Measurements from ENCODE around the gene DHX15.

The DHX15 gene

DNA sequence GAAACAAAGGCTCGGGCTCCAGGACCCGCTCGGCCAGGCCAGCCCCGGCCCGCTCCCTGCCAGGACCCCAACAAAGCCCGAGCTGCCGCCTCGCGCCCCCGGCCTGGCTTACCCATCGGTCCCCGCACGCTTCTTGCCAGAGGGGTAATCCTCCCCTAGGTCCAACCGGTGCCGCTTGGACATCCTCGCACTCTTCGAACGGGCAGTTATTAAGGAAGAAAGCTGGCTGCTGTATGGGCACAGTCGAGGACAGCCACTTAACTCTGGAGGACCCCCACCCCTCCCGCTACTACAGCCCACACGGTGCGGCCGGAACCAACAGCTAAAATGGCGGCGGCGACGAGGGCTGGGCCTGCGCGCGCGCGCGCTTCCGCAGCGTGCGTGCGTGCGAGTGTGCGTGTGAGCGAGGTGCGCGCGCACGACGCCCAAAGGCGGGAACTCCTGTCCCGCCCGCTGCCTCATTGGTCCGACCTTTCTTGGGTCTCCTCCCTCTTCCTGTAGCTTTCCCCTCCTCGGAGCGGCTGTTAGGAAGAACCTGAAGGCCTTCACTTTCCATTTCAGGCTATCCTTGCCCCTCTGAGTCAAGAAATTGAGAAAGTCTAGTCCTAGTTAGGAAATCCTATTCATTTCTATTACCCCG is at the start of gene DHX15:
DHX15 (minus strand) TSS at position 344 of the 640 bp plus-strand sequence; CDS start at position 183, 161 bp downstream.
- DNase-seq (ENCODE audit: low read depth) = peak; percentile 90

GRCh38 chr4:24632011-24632410 is 47.7 kb upstream of the DHX15 start:
- DNase-seq (ENCODE audit: low read depth) = no peak

DNA sequence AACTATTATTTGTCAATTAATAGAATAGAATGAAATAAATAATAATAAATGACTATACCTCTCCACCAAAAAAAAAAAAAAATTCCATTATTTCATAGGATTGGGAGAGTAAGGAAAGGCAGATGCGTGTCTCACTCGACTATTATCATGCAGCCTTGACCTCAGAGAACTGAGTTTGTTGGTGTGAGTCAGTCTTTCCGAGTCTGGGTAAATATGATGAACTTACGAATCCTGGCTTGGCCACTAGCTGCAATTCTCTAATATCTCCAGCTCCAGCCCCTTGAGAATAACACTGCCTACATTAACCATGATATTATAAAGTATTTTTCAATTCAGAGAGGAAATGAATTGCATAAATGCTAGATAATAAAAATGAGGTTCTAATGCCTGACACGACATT is 46.6 kb upstream of the DHX15 start:
- DNase-seq (ENCODE audit: low read depth) = no peak

DNA sequence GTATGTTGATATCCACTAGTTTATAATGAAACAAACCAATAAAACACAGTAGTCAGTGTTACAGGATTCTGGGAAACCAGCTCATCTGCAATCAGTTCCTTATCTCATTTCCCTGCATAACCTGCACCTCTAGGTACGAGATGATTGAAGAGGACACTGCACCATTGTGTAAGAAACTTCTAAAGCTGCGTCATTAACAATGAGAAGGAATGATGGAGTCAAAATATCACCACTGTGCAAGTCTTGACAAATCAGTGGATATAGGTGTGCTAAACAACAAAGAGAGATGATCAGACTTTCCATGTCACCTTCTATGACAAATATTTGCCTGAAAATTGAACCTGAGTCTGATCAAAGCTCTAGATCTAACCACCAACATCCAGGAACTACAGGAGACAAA is 40.7 kb upstream of the DHX15 start:
- no peak for DNase-seq (ENCODE audit: low read depth)

GRCh38 chr4:24624381-24624780 is 40.0 kb upstream of the DHX15 start:
- no peak for DNase-seq (ENCODE audit: low read depth)

DNA sequence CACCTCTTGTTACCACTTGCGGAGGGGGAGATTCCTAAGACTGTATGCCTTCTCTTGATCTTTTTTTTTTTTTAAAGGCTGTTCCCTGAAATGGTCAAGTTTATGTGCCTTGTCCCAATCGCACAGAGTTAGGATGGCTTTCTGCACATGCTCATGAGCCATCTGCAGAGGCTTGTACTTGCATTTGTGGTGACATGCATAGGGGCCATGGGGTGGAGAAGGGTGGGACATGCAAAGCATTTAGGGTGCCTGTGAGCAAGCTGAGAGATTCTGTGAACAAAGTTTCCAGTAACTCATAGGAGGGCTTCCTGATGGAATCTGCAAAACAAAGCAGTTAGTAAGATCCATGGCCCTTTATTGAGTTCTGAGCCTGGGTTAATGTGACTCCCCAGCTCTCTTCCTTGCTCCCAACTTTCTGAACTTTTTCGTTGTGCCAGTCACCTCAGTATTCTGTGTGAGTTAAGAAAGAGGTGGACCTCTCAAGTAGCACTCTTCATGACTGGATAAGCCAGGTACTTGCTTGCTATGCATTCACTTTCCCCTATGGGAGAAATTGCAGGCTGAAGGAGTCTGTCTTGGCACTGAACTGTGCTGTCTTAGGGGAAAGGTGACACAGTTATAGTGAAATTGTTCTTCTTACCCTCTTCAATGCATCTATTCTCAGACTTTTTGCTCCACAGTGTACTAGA is 37.9 kb upstream of the DHX15 start:
- DNase-seq (ENCODE audit: low read depth) = no peak

DNA sequence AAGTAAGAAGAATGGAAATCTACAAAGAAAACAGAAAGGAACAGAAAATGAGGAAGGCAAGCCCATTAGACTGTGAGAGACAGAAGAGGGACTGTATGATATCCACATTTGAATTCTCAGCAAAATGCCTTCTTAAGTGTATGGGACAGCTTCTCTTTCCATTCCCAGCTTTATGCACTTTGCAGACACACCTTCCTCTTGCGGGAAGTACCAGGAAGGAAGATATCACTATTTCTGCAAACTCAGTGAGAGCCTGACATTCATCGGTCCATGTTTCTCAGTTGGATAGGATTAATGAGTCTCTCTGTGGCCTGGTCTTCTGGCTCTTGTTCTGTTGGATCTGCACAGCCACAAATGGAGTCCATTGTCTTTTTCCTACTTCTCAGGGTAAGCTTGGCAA is 31.6 kb upstream of the DHX15 start:
- DNase-seq (ENCODE audit: low read depth) = no peak

DNA sequence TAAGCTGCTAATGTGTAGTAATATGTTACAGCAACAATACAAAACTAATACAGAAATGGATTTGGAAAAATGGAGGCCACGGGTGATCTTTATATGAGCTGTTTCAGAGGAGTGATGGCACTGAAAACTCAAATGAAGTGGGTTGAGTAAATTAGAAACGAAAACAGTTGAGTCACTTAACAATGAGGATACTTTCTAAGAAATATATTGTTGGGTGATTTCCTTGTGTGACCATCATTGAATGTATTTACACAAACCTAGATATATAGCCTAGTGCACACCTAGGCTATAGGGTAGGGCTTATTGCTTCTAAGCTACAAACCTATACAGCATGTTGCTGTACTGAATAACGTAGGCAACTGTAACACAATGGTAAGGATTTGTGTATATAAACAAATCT is 30.5 kb upstream of the DHX15 start:
- no peak for DNase-seq (ENCODE audit: low read depth)

DNA sequence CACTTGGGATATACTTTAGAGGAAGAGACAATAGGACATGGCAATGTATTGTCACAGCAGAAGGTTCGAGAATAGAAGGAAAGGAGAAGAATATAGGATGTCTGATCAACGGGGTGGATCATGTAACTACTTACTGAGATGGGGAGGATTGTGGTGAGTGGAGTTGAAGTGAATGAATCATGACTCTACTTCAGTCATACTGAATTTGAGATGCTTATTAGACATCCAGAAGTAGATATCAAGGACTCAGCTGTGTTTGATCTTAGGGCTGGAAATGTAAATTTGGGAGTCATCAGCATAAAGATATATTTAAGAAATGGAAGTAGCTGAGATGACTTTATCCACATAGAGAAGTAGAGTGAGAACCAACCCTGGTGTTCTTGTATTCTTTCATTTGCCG is 29.1 kb upstream of the DHX15 start:
- no peak for DNase-seq (ENCODE audit: low read depth)

- DNase-seq (ENCODE audit: low read depth) = no peak
These were observed 27.2 kb upstream of the DHX15 start for GRCh38 chr4:24611575-24611974.

GRCh38 chr4:24607334-24607733 is 23.0 kb upstream of the DHX15 start:
- no peak for DNase-seq (ENCODE audit: low read depth)

DNA sequence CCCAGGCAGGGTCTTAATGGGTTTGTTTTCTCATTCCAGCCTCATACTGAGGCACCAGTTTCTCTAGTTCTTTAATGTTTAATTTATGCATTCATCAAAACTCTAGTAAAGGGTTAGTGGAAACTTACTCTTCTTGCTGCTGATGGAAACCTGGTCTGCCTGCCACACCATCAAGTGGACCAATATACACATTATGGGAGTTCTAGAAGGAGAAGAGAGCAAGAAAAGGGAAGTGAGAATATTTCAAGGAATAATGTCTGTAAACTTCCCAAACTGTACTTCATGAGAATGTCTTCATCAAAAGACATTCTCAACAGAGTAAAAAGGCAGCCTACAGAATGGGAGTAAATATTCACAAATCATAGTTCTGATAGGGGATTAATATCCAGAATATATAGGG is 20.9 kb upstream of the DHX15 start:
- no peak for DNase-seq (ENCODE audit: low read depth)

DNA sequence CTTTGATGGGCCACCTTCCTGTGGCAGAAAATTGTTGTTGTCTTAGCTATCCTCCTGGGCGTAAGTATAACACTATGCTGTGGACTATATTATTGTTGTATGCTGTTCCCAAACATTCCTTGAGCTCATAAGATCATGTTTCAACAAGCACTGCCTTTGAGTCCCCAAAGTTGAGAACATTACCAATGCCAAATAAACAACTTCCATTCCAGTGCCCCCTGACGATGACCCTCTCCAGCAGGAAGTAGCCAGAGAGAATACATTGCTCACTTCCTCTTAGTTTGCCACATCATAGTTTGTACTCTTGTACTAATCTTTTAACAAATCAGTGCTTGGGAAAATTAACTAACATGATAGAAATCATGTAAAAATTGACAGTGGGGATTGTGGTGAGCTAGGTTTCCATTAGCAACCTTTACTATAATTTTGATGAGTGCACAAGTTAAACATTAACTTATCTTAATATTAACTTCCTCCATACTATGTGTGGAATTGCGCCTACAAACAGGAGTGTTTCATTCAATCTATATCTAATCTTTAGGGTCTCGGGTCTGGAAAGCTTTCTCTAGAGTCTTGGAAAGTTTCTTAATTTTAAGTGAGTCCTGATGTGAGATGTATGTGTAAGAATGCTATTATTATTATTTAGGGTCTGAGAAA is 20.3 kb upstream of the DHX15 start:
- DNase-seq (ENCODE audit: low read depth) = no peak

DNA sequence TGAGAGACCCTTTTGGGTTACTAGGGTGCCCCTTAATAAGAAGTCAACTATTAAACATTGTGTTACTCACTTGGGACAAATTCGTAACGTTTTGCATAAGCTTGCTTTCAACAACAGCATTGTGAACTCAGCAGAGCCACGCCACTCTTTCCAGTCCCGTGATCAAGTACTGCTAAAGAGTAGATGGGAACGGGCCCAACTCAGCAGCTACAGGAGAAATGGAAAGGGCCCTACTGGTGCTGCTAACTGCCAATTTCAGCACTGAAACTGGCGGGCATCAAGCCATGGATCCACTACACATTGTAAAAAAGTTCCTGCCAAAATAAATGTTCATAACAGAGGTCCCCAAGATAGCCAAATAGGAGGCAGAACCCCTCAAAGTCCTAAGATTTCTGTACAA is 19.0 kb upstream of the DHX15 start:
- DNase-seq (ENCODE audit: low read depth) = no peak

DNA sequence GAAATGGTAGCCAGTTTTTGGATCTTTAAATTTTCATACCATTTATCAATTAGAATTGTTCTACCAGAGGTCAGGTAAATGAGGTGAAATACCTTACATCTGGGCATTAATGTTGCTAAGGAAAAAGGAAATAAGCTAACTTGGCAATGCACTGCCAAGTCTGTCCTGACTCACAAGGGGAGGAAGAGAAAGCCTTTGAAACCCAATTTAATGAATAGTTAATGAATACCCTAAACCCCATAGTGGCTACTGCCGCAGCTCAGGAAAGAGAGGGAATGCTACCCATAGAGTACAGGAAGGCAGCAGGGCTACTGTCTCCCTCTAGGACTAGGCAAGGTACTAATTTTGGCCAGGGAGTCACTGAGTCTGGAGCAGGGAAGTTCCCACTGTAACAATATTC is 16.8 kb upstream of the DHX15 start:
- no peak for DNase-seq (ENCODE audit: low read depth)

- DNase-seq (ENCODE audit: low read depth) = no peak
These were observed 14.9 kb upstream of the DHX15 start for GRCh38 chr4:24599275-24599674.

- DNase-seq (ENCODE audit: low read depth) = no peak
These were observed 13.7 kb upstream of the DHX15 start for GRCh38 chr4:24598025-24598424.

GRCh38 chr4:24595659-24596058 is 11.3 kb upstream of the DHX15 start:
- DNase-seq (ENCODE audit: low read depth) = no peak

GRCh38 chr4:24594887-24595286 is 10.5 kb upstream of the DHX15 start:
- DNase-seq (ENCODE audit: low read depth) = no peak

DNA sequence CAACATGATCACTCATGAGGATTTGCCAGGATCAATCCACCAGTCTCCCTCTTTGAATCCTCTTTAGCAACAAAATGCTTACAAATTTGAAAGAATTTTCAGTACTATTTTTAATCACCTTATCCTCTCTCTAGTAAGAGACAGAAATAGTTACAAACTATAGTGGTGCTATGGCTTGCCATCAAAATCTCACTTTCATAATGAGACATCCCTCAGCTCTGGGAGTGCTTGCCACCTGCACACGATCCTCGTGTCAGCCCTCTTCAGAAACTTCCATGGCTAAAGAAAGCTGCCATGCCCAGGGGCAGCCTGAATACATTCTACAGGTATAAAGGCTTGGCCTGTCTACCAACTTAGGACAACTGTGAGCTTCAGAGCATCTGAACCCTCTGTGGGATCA is 5.1 kb upstream of the DHX15 start:
- no peak for DNase-seq (ENCODE audit: low read depth)

DNA sequence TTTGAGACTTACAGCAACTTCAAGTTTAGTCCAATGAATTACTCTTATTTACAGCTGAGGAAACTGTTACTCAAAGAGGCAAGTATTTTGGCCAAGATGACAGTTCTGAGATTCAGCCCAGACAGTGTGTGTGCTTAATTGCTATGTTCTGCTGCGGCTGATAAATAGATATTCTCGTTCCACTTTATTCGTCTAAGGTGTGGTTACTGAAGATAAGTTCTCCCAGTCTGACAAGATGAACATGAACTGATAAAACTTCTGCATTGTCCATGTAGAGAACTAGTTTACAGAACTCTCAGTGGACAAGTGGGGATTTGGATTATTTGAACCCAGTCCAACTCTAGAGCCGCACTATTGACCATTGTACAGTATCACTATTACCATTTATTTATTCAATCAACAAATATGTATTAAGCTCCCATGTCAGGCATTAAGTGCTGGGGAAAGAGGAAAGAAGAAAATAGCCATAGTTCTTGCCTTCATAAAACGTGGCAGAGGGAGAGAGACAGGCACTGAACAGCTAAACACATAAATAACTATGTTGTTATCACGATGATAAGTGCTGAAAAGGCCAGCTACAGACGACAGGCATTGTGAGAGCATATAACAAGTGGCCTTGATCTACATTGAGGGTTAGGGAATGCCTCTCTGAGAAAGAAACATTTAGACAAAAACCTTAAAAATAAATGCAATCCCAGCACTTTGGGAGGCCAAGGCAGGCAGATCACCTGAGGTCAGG is 4.0 kb upstream of the DHX15 start:
- no peak for DNase-seq (ENCODE audit: low read depth)

GRCh38 chr4:24583451-24584210 is 723 bp downstream of the DHX15 start:
- peak; percentile 8 for DNase-seq (ENCODE audit: low read depth)
